ENCODE measurements around the gene LENEP.
A peak's percentile ranks its signal among the peaks of the same experiment; 100 is the strongest.

LENEP gene

DNA sequence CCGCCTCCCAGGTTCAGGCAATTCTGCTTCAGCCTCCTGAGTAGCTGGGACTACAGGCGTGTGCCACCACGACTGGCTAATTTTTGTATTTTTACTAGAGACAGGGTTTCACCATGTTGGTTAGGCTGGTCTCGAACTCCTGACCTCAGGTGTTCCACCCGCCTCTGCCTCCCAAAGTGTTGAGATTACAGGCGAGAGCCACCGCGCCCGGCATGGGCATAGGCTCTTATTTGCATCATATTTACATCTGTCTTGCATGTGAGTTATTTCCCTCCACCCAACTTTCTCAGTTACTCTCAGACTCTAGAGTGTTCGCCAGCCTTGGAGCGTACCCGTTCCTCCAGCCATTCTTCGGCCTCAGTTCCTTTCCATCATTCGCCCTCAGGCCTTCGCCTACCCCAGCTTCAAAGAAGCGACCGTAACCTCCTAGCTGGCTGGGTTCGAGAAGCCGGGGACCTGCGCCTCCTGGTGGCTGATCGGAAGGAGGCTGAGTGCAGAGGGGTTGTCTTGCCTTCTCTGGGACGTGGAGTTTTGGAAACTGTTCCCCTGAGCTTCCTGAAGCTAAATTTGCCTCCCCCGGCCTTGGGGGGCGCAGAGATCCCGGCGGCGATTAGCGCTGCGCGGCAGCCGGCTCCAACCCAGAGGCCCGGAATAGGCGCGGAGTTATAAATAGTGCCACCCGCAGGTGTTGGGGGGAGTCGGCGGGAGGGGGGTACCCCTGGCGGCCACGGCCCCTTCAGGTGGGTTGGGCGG, 5.6 kb downstream of the LENEP start:
- peak; percentile 75 to 77 for DNase-seq (ENCODE audit: low read depth in 2 of 2)

DNA sequence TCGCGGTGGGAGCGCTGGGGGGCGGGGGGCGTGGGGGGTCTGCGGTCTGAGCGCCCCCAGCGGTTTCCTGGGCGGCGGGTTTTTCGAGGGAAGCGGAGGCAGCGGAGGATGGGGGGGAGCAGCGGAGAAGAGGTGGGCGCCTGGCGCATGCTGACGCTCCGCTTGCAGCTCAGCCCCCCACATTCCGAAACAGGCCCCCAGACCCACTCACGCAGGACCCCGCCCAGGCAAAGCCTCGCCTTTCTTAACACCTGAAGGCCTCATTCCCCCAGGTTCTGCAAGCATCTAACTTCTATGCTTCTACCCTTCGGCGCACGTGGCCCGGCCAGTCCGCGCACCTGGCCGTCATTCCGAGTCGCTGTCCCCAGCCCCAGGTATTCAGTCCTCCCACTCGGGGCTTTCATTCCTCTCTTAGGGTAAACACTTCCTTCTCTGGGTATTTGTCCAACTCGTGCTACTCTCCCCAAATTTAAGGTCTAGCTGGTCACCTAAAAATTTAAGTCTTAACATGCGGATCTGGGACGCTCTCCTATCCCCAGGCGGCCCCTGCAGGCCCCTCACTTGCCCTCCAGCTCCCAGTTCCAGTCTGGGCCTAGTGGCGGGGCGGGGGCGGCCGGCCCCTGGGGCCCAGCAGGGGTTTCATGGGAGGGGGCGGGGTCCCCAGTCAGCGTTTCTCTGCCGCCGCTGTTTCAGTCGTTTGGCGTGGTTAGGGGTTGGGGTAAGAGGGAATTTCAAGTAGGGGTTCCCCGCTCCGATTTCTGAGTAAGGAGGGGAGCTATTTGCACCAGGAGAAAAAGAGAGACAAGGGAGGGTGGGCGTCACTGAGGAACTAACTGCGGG, 6.4 kb downstream of the LENEP start:
- peak in 1 of 2 donors; percentile 73 for DNase-seq (ENCODE audit: low read depth in 2 of 2)

GRCh38 chr1:155000411-155000725, 7.0 kb downstream of the LENEP start:
- DNase-seq (ENCODE audit: low read depth in 2 of 2): no peak

DNA sequence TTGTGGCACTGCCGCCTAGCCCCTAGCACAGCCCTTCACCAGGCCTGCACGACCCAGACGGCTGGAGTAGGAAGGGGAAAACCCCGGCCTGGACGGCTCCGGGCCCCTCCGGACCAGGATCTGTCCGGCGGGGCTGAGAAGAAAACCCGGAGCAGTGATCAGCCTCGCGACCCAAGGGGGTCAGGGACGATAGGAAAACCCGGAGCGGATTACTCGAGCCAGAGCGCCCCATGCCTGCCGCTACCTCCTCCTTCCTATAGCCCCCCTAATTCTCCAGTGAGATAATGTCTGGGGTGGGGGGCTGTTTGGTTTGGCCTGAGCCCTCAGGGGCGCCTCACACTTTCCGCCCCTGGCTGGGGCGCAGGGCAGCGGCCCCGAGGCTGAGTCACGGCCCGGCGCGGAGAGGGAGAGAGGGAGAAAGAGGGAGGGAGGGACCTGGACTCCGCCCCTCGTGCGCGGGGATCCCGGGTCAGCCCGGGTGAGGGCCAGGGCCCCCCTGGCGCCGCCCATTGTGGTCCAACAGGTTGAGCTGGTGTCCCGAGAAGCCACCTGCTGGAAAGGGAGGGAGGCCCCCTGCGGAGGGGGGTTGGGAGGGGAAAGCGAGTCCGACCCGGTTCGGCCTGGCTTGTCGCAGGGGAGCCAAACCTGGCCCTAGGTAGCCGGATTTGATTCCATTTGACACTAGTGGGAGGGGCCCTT, 7.5 kb downstream of the LENEP start:
- peak; percentile 79 to 88 for DNase-seq (ENCODE audit: low read depth in 2 of 2)

DNA sequence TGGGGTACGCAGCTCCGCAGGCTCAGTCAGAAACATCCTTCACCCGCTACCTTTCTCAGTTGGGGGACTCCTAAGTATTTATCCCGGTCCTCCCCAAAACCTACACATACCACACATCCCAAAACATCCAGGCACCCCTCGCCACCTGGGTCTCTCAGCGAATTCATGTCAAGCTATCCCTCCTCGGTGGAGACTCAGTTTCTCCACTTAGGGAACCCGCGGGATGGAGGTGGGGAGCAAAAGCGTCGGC, 8.0 kb downstream of the LENEP start:
- DNase-seq (ENCODE audit: low read depth in 2 of 2): no peak

DNA sequence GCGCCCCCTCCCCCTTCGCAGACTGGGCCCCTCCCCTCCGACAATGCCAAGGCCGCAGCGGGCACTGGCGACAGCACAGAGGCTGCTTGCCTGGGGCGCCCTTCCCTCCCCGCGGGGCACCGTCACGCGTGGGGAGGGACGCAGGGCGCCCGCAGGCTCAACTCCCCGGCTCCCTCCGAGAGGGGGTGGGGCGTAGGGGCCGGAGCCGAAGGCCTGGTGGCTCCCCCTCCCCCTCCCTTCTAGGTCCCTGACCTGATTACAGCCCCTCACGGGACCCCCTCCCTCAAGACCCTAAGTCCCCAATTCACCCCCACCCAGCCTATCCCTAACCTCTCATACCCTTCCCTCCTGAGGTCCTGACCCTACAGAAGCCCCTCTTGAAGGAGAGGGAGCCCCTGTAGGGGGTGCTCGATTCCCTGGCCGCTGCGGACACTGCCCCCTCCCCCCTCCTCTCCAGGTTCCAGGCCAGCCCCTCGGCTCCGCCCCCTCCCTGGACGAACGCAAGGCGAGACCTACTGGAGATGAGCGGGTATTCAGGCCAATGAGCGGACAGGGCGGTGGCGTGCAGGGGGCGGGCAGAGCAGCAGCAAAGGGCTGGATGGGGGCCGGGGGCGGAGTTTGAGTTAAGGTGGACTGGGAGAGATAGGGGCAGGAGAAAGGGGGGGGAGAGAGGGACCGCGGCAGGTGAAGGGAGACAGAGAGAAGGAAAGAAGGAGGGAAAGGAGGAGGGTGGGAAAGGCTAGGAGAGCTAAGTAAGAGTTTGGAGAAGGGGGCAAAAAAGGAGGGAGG, 8.5 kb downstream of the LENEP start:
- DNase-seq (ENCODE audit: low read depth in 2 of 2): peak; percentile 98 to 100

GRCh38 chr1:155002464-155003226, 9.3 kb downstream of the LENEP start, which contains the start of gene ZBTB7B:
ZBTB7B (plus strand) TSS chr1:155002802; CDS start chr1:155014661, 11,859 bp downstream.
- DNase-seq (ENCODE audit: low read depth in 2 of 2): no peak

GRCh38 chr1:155003227-155003765, 9.9 kb downstream of the LENEP start:
- DNase-seq (ENCODE audit: low read depth in 2 of 2): no peak

DNA sequence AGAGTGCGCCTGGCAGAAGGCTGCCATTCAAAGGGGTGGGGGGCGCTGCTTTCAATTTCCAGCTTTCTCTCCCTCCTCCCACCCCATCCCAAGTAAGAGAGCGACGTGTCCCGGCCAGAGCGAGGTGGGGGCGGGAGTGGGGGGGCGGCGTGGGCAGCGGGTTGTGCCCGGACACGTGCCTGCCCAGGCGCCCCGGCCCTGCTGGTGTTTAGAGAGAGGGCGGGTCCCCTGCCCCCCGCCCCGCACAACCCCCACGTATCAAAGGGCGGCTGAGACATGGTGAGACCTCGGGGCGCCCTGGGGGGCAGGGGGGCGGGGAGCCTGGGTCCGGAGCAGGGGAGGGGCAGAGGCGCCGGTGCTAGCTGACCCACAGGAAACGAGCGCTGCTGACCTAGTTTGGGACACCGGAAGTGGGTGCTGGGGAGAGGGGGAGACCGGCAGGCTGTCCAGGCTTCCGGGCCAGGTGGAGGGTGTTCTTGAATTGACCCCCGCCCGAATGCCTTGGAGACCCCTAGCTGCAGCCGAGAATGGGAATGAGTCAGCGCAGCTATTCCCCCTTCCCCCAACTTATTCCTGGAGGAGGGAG, 10.5 kb downstream of the LENEP start:
- DNase-seq (ENCODE audit: low read depth in 2 of 2): no peak

DNA sequence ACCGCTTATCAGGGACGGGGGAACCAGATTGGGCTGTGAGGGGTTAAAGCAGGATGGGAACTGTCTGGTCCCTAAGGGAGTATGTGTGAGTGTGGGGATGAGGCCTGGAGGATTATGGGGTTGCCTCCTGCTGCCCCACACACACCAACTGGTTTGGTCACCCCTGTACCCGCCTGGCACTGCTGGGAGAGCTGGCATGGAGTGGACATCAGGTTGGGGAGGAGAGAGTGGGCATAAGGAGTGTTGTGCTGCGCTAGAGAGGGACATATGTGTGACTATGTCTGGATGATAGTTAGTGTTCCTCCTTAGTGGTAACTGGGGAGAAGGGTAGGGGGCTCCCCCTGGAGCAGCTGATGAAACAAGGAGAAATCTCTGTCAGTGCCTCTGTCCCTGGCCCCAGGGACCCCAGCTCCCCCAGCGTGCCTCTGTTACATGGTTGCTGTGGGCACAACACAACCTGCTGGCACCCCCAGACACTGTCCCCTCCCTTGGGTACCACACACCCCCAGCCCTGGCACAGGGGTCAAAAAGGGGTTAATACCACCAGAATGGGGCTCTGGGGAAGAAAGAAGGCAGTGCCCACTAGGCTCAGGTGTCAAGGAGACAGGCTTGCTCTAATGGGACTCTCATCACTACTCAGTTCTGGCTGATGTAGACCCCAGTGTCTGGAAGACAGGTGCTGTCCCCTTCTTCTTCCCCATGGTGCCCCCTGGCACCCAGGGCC, 11.1 kb downstream of the LENEP start:
- DNase-seq (ENCODE audit: low read depth in 2 of 2): no peak

- DNase-seq (ENCODE audit: low read depth in 2 of 2): no peak
These were observed 12.0 kb downstream of the LENEP start for GRCh38 chr1:155005076-155006011.

- no peak for DNase-seq (ENCODE audit: low read depth in 2 of 2)
These were observed 13.3 kb downstream of the LENEP start for GRCh38 chr1:155006601-155007101.

DNA sequence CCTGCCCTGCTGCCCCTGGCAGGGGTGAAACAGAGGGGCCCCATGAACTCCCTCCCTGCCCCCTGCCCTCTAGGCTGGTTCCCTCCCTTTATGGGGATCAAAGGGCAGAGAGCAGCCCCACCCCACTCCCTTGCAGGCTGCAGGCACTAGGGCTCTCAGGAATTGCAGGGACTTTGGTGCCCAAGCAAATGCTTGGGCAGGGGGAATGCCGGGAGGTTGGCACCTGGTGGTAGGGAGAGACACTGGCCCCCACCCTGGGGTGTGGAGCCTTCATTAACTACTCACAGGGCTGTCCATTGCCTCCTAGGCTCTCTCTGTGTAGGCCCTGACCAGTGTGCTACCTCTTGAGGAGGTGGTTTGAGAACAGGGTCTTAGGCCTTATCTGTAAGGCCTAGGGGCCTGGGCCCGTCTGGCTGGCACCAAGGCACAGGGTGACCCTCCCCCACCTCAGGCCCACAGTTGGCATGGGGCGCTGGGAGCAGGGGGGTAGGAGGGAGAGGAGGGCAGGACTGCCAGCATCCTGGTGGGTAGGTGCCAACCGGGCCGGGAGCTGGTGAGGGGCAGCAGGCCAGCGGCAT, 14.0 kb downstream of the LENEP start:
- DNase-seq (ENCODE audit: low read depth in 2 of 2): no peak

- peak; percentile 71 to 85 for DNase-seq (ENCODE audit: low read depth in 2 of 2)
These were observed 14.9 kb downstream of the LENEP start for GRCh38 chr1:155008015-155008941.

- peak in 1 of 2 donors; percentile 30 for DNase-seq (ENCODE audit: low read depth in 2 of 2)
These were observed 15.9 kb downstream of the LENEP start for GRCh38 chr1:155009221-155009711.

GRCh38 chr1:155009742-155010141, 16.4 kb downstream of the LENEP start:
- DNase-seq (ENCODE audit: low read depth in 2 of 2): no peak

All from stimulated activated CD4-positive, alpha-beta T cell treated with anti-CD3 and anti-CD28 coated beads, Interleukin-4, amount 100 ng/mL, for 48 hours (primary cell).